Measurements from ENCODE around the gene TIAM2.

TIAM2 gene

GRCh38 chr6:155120034-155120433, 124.9 kb downstream of the TIAM2 start:
- TF ChIP-seq GATA1 (IDR thresholded peaks at IDR 0.05; ENCODE audit: low read depth, low read length) (no peak), POLR2A (IDR thresholded peaks at IDR 0.05; ENCODE audit: low read length) (no peak)
- DNase-seq: no peak

GRCh38 chr6:155121294-155121693, 126.2 kb downstream of the TIAM2 start:
- TF ChIP-seq GATA1 (IDR thresholded peaks at IDR 0.05; ENCODE audit: low read depth, low read length) (no peak), POLR2A (IDR thresholded peaks at IDR 0.05; ENCODE audit: low read length) (no peak)
- no peak for DNase-seq

GRCh38 chr6:155121699-155122098, 126.6 kb downstream of the TIAM2 start:
- no peak for DNase-seq
- TF ChIP-seq GATA1 (IDR thresholded peaks at IDR 0.05; ENCODE audit: low read depth, low read length) (no peak), POLR2A (IDR thresholded peaks at IDR 0.05; ENCODE audit: low read length) (no peak)

GRCh38 chr6:155122199-155122950, 127.3 kb downstream of the TIAM2 start:
- DNase-seq: no peak
- no peak for TF ChIP-seq GATA1 (IDR thresholded peaks at IDR 0.05; ENCODE audit: low read depth, low read length)
- TF ChIP-seq POLR2A (IDR thresholded peaks at IDR 0.05; ENCODE audit: low read length): no peak

GRCh38 chr6:155123520-155123919, 128.4 kb downstream of the TIAM2 start:
- TF ChIP-seq POLR2A (IDR thresholded peaks at IDR 0.05; ENCODE audit: low read length): no peak
- TF ChIP-seq GATA1 (IDR thresholded peaks at IDR 0.05; ENCODE audit: low read depth, low read length): no peak
- no peak for DNase-seq

- DNase-seq: no peak
Observed at GRCh38 chr6:155125906-155126305, 130.8 kb downstream of the TIAM2 start.

GRCh38 chr6:155126727-155127439, 131.8 kb downstream of the TIAM2 start:
- no peak for DNase-seq
- no peak for TF ChIP-seq POLR2A (IDR thresholded peaks at IDR 0.05; ENCODE audit: low read length)
- TF ChIP-seq GATA1 (IDR thresholded peaks at IDR 0.05; ENCODE audit: low read depth, low read length): no peak

More at GRCh38 chr6:155125906-155126305, 130.8 kb downstream of the TIAM2 start:
- TF ChIP-seq POLR2A (IDR thresholded peaks at IDR 0.05; ENCODE audit: low read length): no peak
- no peak for TF ChIP-seq GATA1 (IDR thresholded peaks at IDR 0.05; ENCODE audit: low read depth, low read length)

GRCh38 chr6:155128977-155129376, 133.9 kb downstream of the TIAM2 start:
- no peak for DNase-seq
- TF ChIP-seq GATA1 (IDR thresholded peaks at IDR 0.05; ENCODE audit: low read depth, low read length): no peak
- no peak for TF ChIP-seq POLR2A (IDR thresholded peaks at IDR 0.05; ENCODE audit: low read length)

- TF ChIP-seq GATA1 (IDR thresholded peaks at IDR 0.05; ENCODE audit: low read depth, low read length) (no peak), POLR2A (IDR thresholded peaks at IDR 0.05; ENCODE audit: low read length) (no peak)
- no peak for DNase-seq
Observed at GRCh38 chr6:155129744-155130143, 134.6 kb downstream of the TIAM2 start.

- no peak for DNase-seq
- TF ChIP-seq POLR2A (IDR thresholded peaks at IDR 0.05; ENCODE audit: low read length) (no peak), GATA1 (IDR thresholded peaks at IDR 0.05; ENCODE audit: low read depth, low read length) (no peak)
Observed at GRCh38 chr6:155130161-155130853, 135.2 kb downstream of the TIAM2 start.

GRCh38 chr6:155132617-155133016, 137.5 kb downstream of the TIAM2 start:
- TF ChIP-seq GATA1 (IDR thresholded peaks at IDR 0.05; ENCODE audit: low read depth, low read length) (no peak), POLR2A (IDR thresholded peaks at IDR 0.05; ENCODE audit: low read length) (no peak)
- DNase-seq: no peak

- TF ChIP-seq POLR2A (IDR thresholded peaks at IDR 0.05; ENCODE audit: low read length): no peak
- no peak for TF ChIP-seq GATA1 (IDR thresholded peaks at IDR 0.05; ENCODE audit: low read depth, low read length)
- no peak for DNase-seq
Observed at GRCh38 chr6:155141002-155141401, 145.9 kb downstream of the TIAM2 start.

GRCh38 chr6:155141512-155141911, 146.4 kb downstream of the TIAM2 start:
- TF ChIP-seq POLR2A (IDR thresholded peaks at IDR 0.05; ENCODE audit: low read length) (no peak), GATA1 (IDR thresholded peaks at IDR 0.05; ENCODE audit: low read depth, low read length) (no peak)
- DNase-seq: no peak

Data from erythroblast (primary cell).